Measurements from ENCODE around the gene RHAG. TPM values are rescaled to one million over a fixed set of nuclear protein-coding genes. Genes with fewer than 3 reads are reported as not detected.

The RHAG gene
- total RNA-seq = not detected in 2 replicates

GRCh38 chr6:49636713-49637349 lies at the start of gene RHAG:
Gene RHAG (minus strand): TSS chr6:49636839. CDS start chr6:49636812, 27 bp downstream.

Other genes starting within 250 kb of the RHAG start
- gene MMUT, start 173.6 kb downstream of the RHAG start, total RNA-seq = 19.7 and 22.5 TPM in 2 replicates
- gene CENPQ, start 173.5 kb downstream of the RHAG start, total RNA-seq = 3.5 and 8.5 TPM in 2 replicates
- not detected in 2 replicates for gene GLYATL3, start 136.9 kb downstream of the RHAG start, total RNA-seq
- gene C6orf141, start 86.2 kb downstream of the RHAG start, total RNA-seq = not detected in 2 replicates
- not detected in 2 replicates for gene CRISP2, start 76.7 kb upstream of the RHAG start, total RNA-seq
- not detected in 2 replicates for gene CRISP3, start 107.5 kb upstream of the RHAG start, total RNA-seq
- gene PGK2, start 150.4 kb upstream of the RHAG start, total RNA-seq = not detected in 2 replicates
- gene CRISP1, start 229.7 kb upstream of the RHAG start, total RNA-seq = not detected in 2 replicates